Activated gamma-delta T cell treated with Interleukin-2 at 50 U/mL for 16 hours (primary cell): ENCODE results near the gene TSPAN4.

Experiments
- DNase-seq: peaks from one replicate; pipeline ENCODE4 v3.0.0-alpha.2; 2020

Gene TSPAN4

GRCh38 chr11:914747-915501 lies 72.3 kb downstream of the TSPAN4 start:
- no peak for DNase-seq
